GM12878 (cell line): Measurements from ENCODE around the gene UGGT1. TPM values are rescaled to one million over a fixed set of nuclear protein-coding genes. Genes with fewer than 3 reads are reported as not detected.

ENCODE experiments used
- ATAC-seq: fragments of 200-7000 bp; cut with Tn5 transposase; 3 replicates; pipeline ENCODE4 v1.9.1; 2020; ENCODE audit warnings: mild to moderate bottlenecking, moderate library complexity
- BruUV-seq: library from RNA; stranded (reverse); fragments of 400-500 nt; replicated peaks from 2 replicates; lab custom pipeline; 2021; lab: Mats Ljungman, UMichigan
- CTCF ChIA-PET: fragments of 300-600 bp; sonication (Branson Sonifier 250); formaldehyde crosslinking; extraction: SDS; loops from one replicate; lab custom pipeline; 2021; ENCODE audit warnings: inconsistent platforms; lab: Yijun Ruan, JAX
- POLR2A ChIA-PET: fragments of 350-600 bp; formaldehyde crosslinking; extraction: SDS; loops from one replicate; lab custom pipeline; 2021; ENCODE audit warnings: inconsistent platforms; lab: Charles Lee
- RAD21 ChIA-PET: fragments of 300-600 bp; sonication (Branson Sonifier 250); formaldehyde crosslinking; loops from one replicate; lab custom pipeline; 2023; ENCODE audit warnings: antibody characterized with exemption; ENCODE audit not compliant: unreplicated experiment; lab: Charles Lee
- SMC1A ChIA-PET: fragments of 300-600 bp; sonication (Branson Sonifier 250); formaldehyde crosslinking; loops from one replicate; lab custom pipeline; 2023; ENCODE audit not compliant: unreplicated experiment, uncharacterized antibody; lab: Charles Lee
- DNase-seq: peaks from one replicate; pipeline ENCODE4 v3.0.0-alpha.2; 2011; ENCODE audit warnings: low read depth, low spot score
- FAIRE-seq: peaks from 3 replicates; lab custom pipeline; 2011; peaks lifted over from hg19 to GRCh38; lab: Jason Lieb, UNC
- H2AFZ ChIP-seq: 2 replicates; pipeline ENCODE4 v1.6.0; 2011; ENCODE audit warnings: low read depth, low read length, control low read depth; ENCODE audit not compliant: control insufficient read depth
- H3K27ac ChIP-seq: 2 replicates; pipeline ENCODE4 v1.5.1; 2011; ENCODE audit warnings: control low read depth; ENCODE audit not compliant: control insufficient read depth, insufficient read depth
- H3K27me3 ChIP-seq, 2 experiments: replicated peaks in 1 of 2; 2 replicates each; pipeline versions ENCODE4 v1.6.0 to v1.6.1; 2011; ENCODE audit warnings: low read length in 1 of 2; ENCODE audit not compliant: control insufficient read depth in 2 of 2, insufficient read depth in 2 of 2
- H3K36me3 ChIP-seq, 2 experiments: 2 replicates each; pipeline ENCODE4 v1.5.1; 2011; ENCODE audit warnings: low read length in 1 of 2; ENCODE audit not compliant: control insufficient read depth in 2 of 2, insufficient read depth in 2 of 2
- H3K4me1 ChIP-seq: 2 replicates; pipeline ENCODE4 v1.6.1; 2011; ENCODE audit warnings: mild to moderate bottlenecking, low read length, moderate library complexity, mixed read lengths; ENCODE audit not compliant: control insufficient read depth, insufficient read depth
- H3K4me2 ChIP-seq: 2 replicates; pipeline ENCODE4 v1.6.0; 2011; ENCODE audit warnings: control low read depth; ENCODE audit not compliant: control insufficient read depth, insufficient read depth
- H3K4me3 ChIP-seq: fragments of 200-600 bp; sonication (generic); 2 replicates; pipeline ENCODE4 v1.5.1; 2016
- H3K79me2 ChIP-seq: 2 replicates; pipeline ENCODE4 v1.6.0; 2011; ENCODE audit warnings: low read length; ENCODE audit not compliant: control insufficient read depth, insufficient read depth
- H3K9ac ChIP-seq: 2 replicates; pipeline ENCODE4 v1.8.0; 2011; ENCODE audit warnings: low read length, control low read depth, mixed read lengths; ENCODE audit not compliant: control insufficient read depth, insufficient read depth
- H3K9me3 ChIP-seq: replicated peaks from 3 replicates; pipeline ENCODE4 v1.5.1; 2011; ENCODE audit warnings: mild to moderate bottlenecking, low read length; ENCODE audit not compliant: control insufficient read depth, insufficient read depth
- H4K20me1 ChIP-seq: 2 replicates; pipeline ENCODE4 v1.6.0; 2011; ENCODE audit not compliant: control insufficient read depth, insufficient read depth
- REST ChIP-seq: IDR thresholded peaks from 2 replicates; pipeline ENCODE4 v1.6.1; 2012; ENCODE audit warnings: mild to moderate bottlenecking, low read depth, low read length
- RFX5 ChIP-seq: IDR thresholded peaks from 2 replicates; pipeline ENCODE4 v1.6.1; 2011; ENCODE audit warnings: low read depth, low read length, improper control_type of control experiment
- RUNX3 ChIP-seq: IDR thresholded peaks from 2 replicates; pipeline ENCODE4 v1.6.1; 2012; ENCODE audit warnings: low read length, inconsistent platforms
- SPI1 ChIP-seq: IDR thresholded peaks from 2 replicates; pipeline ENCODE4 v1.6.1; 2011; ENCODE audit warnings: low read depth, mild to moderate bottlenecking, low read length, moderate library complexity, borderline replicate concordance; ENCODE audit not compliant: insufficient read depth
- WGBS: methylation state at CpG from one replicate; pipeline ENCODE4 v1.1.6; 2016; ENCODE audit warnings: low lambda C conversion rate; ENCODE audit not compliant: insufficient replicate concordance, insufficient coverage; ENCODE audit errors: missing lambda C conversion rate; 5-methylcytosine and 5-hydroxymethylcytosine counted together
- in situ Hi-C: fragments of 300-500 bp; cut with MboI; formaldehyde crosslinking; loops from 9 replicates; pipeline ENCODE4 v1.14.3; 2018; ENCODE audit warnings: mixed read lengths
- intact Hi-C: fragments of 100-400 bp; cut with micrococcal nuclease; formaldehyde crosslinking; loops from one replicate; pipeline ENCODE4 v1.14.2; 2022; ENCODE audit not compliant: unreplicated experiment
- polyA plus RNA-seq, 11 experiments: library from polyadenylated mRNA; depleted of rRNA in 4 of 11; unstranded in 6 of 11; stranded (reverse) in 5 of 11; fragments of >200 nt; fragmentation: Nextera tagmentation in 4 of 11; fragmentation: Illumina TruSeq in 1 of 11; extraction: Ambion mirVana in 4 of 11; extraction: Trizol in 1 of 11; gene quantifications; 1 replicate in 1 of 11; 2 replicates in 10 of 11; pipeline versions ENCODE4 v1.2.1 to v1.2.3, GENCODE V29; 2011 to 2016; ENCODE audit warnings: inconsistent platforms in 2 of 11, missing spikeins in 2 of 11, low read depth in 1 of 11
- total RNA-seq, 4 experiments: library from RNA; depleted of rRNA in 3 of 4; stranded (reverse); fragments of >200 nt in 3 of 4; fragmentation: Illumina TruSeq in 1 of 4; extraction: Trizol in 1 of 4; gene quantifications; 2 replicates each; pipeline versions ENCODE4 v1.2.1 to v1.2.3, GENCODE V29; 2013 to 2021

Gene UGGT1
- total and polyA plus RNA-seq, 10 of the 15 experiments (the other 5 are each of a cell fraction or from before 2014, with no cell fraction given), result 4.1 to 49.8 (median 28.5) TPM

DNA sequence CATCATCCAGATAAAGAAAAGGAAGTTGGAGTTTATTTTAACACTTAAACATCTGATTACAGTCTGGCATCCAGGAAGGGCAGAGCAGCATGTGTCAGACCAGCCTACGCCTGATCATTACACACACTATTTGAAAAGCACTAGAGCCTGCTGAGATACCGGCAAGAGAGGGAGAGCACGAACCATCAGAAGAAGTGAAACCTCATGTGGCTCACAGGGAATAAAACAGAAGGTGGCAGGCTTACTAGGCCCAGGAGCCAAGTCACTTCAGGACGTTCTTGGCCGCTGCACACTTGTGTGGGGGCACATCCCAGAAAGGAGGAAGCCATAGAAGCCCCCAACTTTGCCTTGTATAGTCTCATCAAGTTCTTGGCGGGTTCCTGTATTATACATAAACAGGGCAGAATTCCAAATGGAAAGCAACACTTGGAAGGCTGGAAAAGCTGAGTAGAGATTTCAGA is 105.5 kb downstream of the UGGT1 start:
- no peak overlapping the region for H3K4me2 ChIP-seq
- no peaks in the 10 kb centered on the region for H3K9me3 ChIP-seq
- intact Hi-C loops, result no loop called here
- ChIA-PET CTCF (interaction anchor here (1.2 kb wide), 1 partner anchor 37 kb away, joined by 5 read pairs; no protein-coding TSS in a partner anchor), RAD21 (no interaction called here), SMC1A (no interaction called here), POLR2A (no interaction called here)
- no peaks in the 10 kb centered on the region for H3K27me3 ChIP-seq
- TF ChIP-seq SPI1 (peak; percentile 36; the same call in 1 of the 2 replicates), RFX5 (no peak)
- DNase-seq (no peak), FAIRE-seq (no peak), ATAC-seq (peak; percentile 61)
- H3K27ac ChIP-seq, result no peak overlapping the region
- peaks cover 0 to 4% of the 10 kb centered on the region in 2 experiments; a peak in 1 of 4 replicates for H3K36me3 ChIP-seq
- H3K79me2 ChIP-seq, result no peaks in the 10 kb centered on the region
- H4K20me1 ChIP-seq, result no peaks in the 10 kb centered on the region
- 35% methylated on average over 6 of the region's 6 CpGs for WGBS
- no peak overlapping the region for H3K4me3 ChIP-seq
- peaks cover 3% of the 10 kb centered on the region; the same call in 1 of the 2 replicates for H3K4me1 ChIP-seq
- no peak overlapping the region for H3K9ac ChIP-seq
- H2AFZ ChIP-seq, result no peak overlapping the region
- no TSS peak for BruUV-seq
- in situ Hi-C loops, result no loop called here

DNA sequence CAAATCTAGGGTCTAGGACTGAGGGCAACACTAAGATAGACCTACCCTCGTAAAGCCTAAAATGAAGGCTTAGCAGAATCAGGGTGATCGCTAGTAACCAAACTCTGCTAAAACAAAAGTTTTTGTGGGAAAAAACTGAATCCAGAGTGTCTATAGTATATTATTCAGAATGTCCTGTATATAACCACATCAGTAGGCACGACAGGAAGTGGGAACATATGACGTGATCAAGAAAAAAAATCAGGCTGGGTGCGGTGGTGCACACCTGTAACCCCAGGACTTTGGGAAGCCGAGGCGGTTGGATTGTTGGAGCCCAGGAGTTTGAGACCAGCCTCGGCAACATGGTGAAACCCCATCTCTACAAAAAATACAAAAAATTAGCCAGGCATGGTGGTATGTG is 106.1 kb downstream of the UGGT1 start:
- peaks cover 3% of the 10 kb centered on the region; the same call in 1 of the 2 replicates for H3K4me1 ChIP-seq
- ATAC-seq (no peak), FAIRE-seq (no peak), DNase-seq (no peak)
- H2AFZ ChIP-seq, result no peak overlapping the region
- H3K27me3 ChIP-seq, result no peaks in the 10 kb centered on the region
- BruUV-seq, result no TSS peak
- in situ Hi-C loops (no loop called here), intact Hi-C loops (no loop called here)
- H3K4me3 ChIP-seq, result no peak overlapping the region
- no peaks in the 10 kb centered on the region for H3K79me2 ChIP-seq
- peaks cover 0 to 4% of the 10 kb centered on the region in 2 experiments; a peak in 1 of 4 replicates for H3K36me3 ChIP-seq
- H3K9ac ChIP-seq, result no peak overlapping the region
- POLR2A ChIA-PET, result no interaction called here
- no peak overlapping the region for H3K4me2 ChIP-seq
- no peak overlapping the region for H3K27ac ChIP-seq
- peak; percentile 13; the same call in 1 of the 2 replicates for TF ChIP-seq RUNX3
- TF ChIP-seq REST, result no peak
- H3K9me3 ChIP-seq, result no peaks in the 10 kb centered on the region
- CTCF ChIA-PET, result no interaction called here
- H4K20me1 ChIP-seq, result no peaks in the 10 kb centered on the region
- RAD21 ChIA-PET, result no interaction called here
- SMC1A ChIA-PET, result no interaction called here
- 90% methylated on average over 8 of the region's 8 CpGs for WGBS
